Activated T-cell treated with anti-CD3 and anti-CD28 coated beads for 1 hour (primary cell): Measurements from ENCODE around the gene TLL2.

ENCODE experiments used
- DNase-seq: peaks from one replicate; pipeline ENCODE4 v3.0.0-alpha.2; 2020; ENCODE audit warnings: low read depth

The TLL2 gene

DNA sequence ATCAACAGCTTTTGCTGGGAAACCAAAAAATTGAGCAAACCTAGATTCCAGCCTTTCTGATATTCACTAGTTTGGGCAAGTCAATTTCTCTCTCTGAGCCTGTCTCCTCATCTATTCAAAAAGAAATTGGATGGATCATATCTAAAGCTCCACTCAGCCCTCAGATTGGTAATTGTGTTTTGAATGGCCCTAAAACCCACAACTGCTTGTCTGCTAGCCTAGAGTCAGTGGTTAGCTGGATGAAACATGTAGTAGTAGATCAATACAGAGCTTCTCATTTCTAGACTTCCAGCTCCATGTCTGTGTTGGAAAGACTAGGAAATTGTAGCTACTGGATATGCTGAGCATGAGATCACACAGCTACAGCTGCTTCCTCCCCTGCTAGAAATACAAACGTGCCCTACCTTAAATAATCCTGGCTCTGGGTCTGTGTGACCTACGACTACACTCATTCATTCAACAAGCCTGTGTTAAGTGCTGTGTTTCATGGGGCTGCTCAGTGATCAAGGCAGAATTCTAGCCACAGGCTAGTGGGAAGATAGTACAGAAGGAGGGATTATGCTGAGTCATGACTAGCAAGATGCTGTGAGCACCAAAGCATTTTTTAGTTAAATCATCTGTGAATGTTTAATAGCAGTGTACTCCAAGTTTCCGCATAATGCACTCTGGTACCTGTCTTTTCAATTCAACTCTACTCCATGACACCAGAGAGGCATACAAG is 193.8 kb downstream of the TLL2 start:
- DNase-seq, result no peak

DNA sequence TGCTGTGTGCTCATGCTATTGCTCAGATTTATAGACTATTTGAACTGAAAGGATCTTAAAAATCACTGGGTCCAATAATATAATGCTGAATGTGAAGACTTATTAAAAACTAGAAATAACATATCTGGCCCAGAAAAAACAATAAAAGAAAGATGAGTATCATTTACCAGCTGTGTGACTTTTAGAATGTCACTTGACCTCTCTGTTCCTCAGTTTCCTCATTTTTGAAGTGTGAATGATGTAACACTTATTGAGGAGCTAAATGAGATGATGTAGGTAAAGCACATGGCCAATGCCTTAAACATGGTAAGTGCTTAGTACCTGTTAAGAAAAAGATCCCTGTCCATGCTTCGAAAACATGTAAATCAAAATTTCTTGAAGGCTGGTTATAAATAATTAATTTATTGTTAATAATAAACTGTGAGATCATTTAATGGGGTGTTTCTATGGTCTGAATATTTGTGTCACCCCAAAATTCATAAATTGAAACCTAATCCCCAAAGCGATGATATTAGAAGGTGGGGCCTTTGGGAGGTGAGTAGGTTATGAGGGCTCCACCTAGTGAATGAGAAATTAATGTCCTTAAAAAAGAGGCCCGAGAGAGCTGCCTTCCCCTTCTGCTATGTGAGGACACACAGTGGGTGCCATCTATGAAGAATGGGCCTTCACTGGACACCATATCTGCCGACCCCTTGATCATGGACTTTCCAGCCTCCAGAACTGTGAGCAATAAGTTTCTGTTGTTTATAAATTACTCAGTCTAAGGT is 196.5 kb downstream of the TLL2 start:
- no peak for DNase-seq
